Stimulated activated CD4-positive, alpha-beta T cell treated with anti-CD3 and anti-CD28 coated beads, Interleukin-1b, Interleukin-23, amount 100 ng/mL, for 24 hours (primary cell): ENCODE data around the gene KRT84.

Source experiments
- DNase-seq, 4 experiments: peaks; one replicate each; pipeline ENCODE4 v3.0.0-alpha.2; 2020; ENCODE audit warnings: low read depth in 4 of 4, low spot score in 1 of 4

KRT84 gene

GRCh38 chr12:52361553-52361952 is 23.9 kb downstream of the KRT84 start:
- no peak for DNase-seq

GRCh38 chr12:52360663-52361271 is 24.7 kb downstream of the KRT84 start:
- DNase-seq, result no peak

GRCh38 chr12:52360106-52360662 is 25.3 kb downstream of the KRT84 start:
- DNase-seq, result no peak

GRCh38 chr12:52359621-52360061 is 25.8 kb downstream of the KRT84 start:
- no peak for DNase-seq

- DNase-seq, result no peak
Observed at GRCh38 chr12:52358575-52359350, 26.7 kb downstream of the KRT84 start.

- DNase-seq, result no peak
Observed at GRCh38 chr12:52356762-52357580, 28.5 kb downstream of the KRT84 start.

- no peak for DNase-seq
Observed at GRCh38 chr12:52356031-52356761, 29.3 kb downstream of the KRT84 start.

GRCh38 chr12:52355176-52355575 is 30.3 kb downstream of the KRT84 start:
- no peak for DNase-seq

- DNase-seq, result no peak
Observed at GRCh38 chr12:52354200-52354599, 31.3 kb downstream of the KRT84 start.

- DNase-seq, result no peak
Observed at GRCh38 chr12:52353766-52354165, 31.7 kb downstream of the KRT84 start.

- no peak for DNase-seq
Observed at GRCh38 chr12:52352951-52353350, 32.5 kb downstream of the KRT84 start.

GRCh38 chr12:52351196-52352059 is 34.0 kb downstream of the KRT84 start:
- DNase-seq, result no peak

- DNase-seq, result no peak
Observed at GRCh38 chr12:52350786-52351185, 34.7 kb downstream of the KRT84 start.

GRCh38 chr12:52350021-52350620 is 35.3 kb downstream of the KRT84 start:
- no peak for DNase-seq

GRCh38 chr12:52349196-52349595 is 36.3 kb downstream of the KRT84 start:
- no peak for DNase-seq

- no peak for DNase-seq
Observed at GRCh38 chr12:52347551-52348510, 37.6 kb downstream of the KRT84 start.

GRCh38 chr12:52347016-52347415 is 38.4 kb downstream of the KRT84 start:
- no peak for DNase-seq

- DNase-seq, result no peak
Observed at GRCh38 chr12:52346593-52346992, 38.9 kb downstream of the KRT84 start.
